HG03196 (cell line): ENCODE measurements around the gene GBGT1.

Experiments
- ATAC-seq: cut with Tn5 transposase; IDR thresholded peaks from one replicate; pipeline ENCODE4 v1.9.1; 2021; ENCODE audit not compliant: unreplicated experiment

GBGT1 gene

GRCh38 chr9:133144904-133145851, 18.5 kb downstream of the GBGT1 start:
- ATAC-seq, result no peak

DNA sequence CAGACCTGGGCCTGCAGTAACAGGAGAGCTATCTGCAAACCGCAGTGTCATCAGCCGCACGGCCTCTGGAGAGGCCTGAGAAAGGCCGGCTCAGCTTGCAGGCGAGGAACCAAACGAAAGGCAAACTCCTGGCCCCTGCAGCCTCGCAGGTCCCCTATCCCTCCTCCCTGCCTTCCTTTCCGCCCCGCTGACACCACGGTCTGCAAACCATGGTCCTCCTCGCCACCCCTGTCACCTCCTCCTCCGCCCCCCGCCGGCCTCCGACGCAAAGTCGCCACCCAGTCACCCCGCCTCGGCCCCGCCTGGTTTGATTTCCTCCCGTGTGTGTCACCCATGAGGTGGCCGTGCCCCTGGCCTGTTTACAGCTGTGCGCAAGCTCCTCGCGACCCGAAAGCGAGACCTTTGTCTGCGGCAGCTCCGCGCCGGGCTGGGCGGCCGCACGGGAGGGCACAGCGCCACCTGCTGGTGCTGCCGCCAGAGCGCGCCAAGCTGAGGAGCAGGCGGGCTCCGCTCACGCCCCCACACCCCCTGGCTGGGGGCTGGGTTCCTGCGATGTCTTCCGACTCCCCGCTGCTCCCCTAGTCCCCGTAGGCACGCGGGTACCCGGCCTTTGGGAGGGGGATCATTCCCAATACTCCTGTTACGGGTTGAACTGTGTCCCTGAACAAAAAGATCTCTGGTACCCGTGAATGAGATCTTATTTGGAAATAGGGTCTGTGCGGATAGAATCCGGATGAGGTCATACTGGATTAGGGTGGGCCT, 19.4 kb downstream of the GBGT1 start:
- ATAC-seq, result peak; percentile 30

DNA sequence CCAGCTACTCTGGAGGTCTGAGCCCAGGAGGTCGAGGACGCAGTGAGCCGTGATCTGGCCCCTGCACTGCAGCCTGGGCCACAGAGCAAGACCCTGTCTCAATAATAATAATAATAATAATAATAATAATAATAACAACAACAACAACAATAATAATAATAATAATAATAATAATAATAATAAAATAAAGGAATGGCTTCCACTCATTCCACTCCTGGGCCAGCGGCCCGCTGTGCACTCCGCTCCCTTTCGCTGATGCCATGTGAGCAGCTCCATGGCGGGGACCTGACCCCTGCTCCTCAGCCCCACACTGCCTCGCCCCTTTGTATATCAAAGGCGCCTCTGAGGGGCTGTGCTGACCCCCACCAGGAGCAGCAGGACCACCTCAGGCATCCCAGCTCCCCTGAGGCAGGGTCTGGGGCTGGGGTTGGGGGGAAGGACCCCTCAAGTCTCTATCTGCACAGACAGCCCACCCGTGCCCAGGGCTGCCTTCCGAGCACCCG, 20.0 kb downstream of the GBGT1 start:
- ATAC-seq, result no peak

- ATAC-seq, result no peak
Measured at GRCh38 chr9:133142684-133143622, 20.8 kb downstream of the GBGT1 start.

- ATAC-seq, result no peak
Measured at GRCh38 chr9:133141833-133142595, 21.7 kb downstream of the GBGT1 start.

DNA sequence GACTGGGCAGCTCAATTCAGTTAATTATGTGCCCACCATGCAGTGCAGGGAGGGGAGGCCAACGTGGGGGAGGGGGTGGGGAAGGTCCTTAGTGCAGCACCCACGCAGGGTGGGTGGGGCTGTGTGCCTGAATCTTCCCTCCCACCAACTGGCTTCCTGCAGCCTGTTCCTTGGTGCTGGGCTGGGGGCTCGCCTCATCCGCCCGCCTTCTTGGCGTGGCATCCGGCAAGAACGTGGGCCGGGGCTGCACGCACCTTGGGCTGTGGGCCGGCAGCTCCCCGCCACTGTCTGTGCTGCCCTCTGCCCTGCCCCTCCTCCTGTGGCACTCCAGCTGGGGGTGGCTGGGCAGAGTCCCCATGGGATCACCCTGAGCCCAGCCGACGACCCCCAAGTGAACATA, 23.1 kb downstream of the GBGT1 start:
- ATAC-seq, result no peak

DNA sequence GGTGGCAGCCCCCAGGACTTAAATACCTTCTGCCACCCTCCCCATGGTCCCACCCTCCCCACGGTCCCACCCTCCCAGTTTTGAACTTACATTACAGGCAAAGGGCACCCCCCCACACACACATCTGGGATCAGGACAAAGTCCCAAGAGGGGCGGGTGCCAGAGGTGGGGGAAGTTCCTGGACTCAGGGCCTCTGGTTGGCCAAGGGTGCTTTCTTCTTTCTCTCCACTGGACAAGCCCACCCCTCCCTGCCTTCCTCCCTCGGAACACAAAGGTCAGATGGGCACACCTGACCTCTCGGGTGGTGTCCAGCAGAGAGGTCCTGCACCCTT, 23.6 kb downstream of the GBGT1 start:
- no peak for ATAC-seq

DNA sequence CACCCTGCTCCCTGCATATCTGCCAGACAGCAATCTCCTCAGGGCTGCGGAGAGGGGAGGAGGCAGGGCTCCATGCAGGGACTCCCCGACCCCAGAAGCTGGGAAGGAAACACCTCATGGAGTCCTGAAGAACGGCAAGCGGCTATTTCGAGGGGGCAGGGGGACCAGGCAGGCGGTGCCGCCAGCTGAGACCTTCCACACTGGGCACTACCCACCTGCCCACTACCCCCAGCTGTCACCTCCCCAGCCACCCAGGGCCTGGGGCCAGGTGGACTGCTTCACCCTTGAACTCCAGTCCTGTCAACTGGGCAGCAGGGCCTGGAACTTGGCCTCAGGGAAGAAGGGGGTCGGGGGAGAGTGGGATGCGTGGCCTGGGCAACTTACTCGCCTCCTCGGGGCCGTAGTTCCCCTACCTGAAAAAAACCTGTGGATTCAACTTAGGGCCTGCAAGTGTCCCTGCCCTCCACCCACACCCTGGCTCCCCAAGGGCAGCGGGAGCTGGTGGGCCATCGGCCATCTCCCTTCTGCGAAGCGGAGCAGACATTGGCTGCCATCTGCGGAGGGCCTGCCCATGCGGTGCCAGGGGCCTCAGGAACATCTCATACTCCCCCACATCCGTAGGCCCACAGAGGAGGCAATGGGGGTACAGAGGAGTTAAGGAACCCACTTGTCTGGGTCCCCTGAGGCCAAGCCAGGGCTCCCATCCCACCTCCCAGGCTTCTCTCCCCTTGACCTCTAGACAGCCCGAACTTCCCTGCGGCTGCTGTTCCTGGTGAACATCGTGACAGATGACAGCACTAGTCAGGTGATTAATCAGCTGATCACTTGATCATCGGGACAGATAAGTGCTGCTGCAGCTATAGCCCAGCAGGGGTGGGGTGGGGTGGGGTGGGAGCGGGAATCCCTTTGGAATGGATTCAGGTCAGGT, 24.2 kb downstream of the GBGT1 start:
- no peak for ATAC-seq

DNA sequence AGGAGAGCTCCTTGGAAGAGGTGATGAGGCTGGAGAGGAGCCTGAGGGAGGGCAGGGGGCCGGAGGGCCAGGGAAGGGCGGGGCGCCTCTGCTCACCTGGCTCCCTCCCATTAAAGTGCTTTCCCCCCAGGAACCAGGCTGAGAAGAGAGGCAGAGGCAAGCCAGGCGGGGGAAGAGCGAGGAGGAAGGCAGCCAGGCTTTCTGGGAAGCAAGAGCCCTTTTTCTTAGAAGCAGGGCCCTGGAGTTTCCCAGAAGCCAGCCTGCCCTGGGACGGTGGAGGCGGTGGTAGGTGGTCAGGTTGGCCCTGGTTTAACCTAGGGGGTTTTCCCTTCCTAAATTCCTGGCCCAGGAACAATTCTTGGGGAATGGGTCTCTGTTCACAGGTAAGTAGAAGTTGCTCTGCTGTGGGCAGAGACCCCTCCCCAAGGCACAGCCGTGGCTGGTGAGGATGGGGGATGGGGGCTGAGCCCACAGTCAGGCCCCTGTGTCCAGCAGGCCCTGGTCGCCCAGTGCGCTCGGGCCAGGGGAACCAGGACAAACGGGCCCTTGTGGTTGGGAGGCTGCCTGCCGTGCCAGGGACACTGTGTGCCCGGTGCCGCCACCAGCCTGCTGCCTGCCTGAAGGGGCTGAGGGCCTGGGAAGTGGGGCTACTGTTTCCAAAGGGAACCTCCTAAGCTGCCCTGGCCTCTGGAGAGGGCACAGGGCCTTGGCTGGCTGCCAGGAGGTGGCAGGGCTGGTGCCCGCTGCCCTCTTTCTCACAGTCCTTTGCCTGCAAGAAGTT, 26.1 kb downstream of the GBGT1 start:
- no peak for ATAC-seq

GRCh38 chr9:133135146-133135745, 28.5 kb downstream of the GBGT1 start:
- no peak for ATAC-seq

DNA sequence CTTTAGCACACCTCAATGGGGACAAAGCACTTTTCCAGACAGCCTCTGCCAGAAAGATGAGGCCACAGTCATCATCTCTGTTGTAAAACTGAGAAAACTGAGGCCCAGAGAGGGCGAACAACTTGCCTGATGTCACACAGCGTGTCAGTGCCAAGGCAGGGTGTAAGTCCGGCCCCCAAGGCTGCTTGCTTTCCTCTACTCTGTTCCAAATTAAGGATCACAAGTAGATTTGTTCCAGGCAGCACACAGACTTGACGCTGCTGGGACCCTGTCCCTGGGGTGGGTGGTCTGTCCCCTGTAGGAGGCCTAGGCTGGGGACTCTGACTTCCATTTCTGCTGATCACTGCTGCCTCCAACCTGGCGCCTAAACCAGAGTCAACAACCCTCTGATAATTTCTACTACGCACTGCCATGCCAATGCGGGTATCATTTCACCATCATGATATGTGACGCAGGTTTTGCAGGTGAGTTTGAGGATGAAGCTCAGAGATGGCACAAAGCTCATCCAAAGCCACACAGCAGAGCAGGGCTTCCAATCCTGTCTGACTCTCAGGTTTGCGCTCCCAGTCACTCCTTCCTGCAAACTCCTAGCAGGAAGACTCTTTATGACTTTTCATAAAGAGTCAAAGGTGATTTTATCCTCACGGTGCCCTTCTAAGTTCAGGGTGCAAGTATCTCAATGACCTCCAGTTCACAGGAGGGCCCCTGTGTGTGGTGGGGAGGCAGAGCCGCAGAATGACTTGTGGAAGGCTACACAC, 29.1 kb downstream of the GBGT1 start:
- ATAC-seq, result no peak

DNA sequence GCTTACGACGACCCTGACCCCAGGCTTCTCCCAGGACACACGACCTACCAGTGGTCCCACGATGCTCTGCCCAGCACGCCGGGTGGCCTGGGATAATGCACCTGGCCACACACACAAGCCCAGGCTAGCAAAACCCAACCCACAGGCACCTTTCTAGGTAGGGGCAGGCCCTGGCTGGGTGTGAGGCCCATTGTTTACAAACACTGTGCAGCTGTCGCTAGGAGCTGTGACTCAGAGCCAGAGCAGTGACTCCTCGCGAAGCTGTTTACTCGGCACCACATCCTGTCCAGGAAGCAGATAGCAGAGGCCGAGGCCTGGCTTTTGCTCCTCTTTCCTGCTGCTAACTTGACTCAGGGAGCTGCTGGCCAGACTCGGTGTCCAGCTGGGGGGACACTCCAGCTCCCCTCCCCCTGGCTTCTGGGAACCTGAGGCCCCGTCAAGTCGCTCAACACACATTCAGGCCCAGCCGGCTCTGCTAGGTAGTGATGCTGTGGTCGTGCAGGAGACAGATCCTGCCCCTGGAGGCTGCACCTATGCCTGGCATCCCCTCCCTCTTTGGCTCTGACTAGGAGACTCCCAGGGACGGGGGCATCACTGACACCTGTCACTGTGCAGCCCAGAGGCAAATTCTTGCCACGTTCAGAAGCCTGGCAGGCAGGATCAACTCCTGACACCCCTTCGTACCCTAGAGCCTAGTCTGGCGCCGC, 29.9 kb downstream of the GBGT1 start:
- ATAC-seq, result peak; percentile 88

- ATAC-seq, result no peak
Measured at GRCh38 chr9:133132174-133132573, 31.5 kb downstream of the GBGT1 start.

GRCh38 chr9:133131506-133131905, 32.2 kb downstream of the GBGT1 start:
- ATAC-seq, result no peak

GRCh38 chr9:133130685-133131244, 32.9 kb downstream of the GBGT1 start:
- no peak for ATAC-seq
